BLaER1 treated with 17β-estradiol and CSF1 and Interleukin-3, amounts not matched to agents 10 nM and 100 nM (cell line): Measurements from ENCODE around the gene TYRP1.

ENCODE experiments used
- H3K27ac ChIP-seq, 11 experiments: shearing (Covaris generic); formaldehyde crosslinking; 2 replicates each; pipeline ENCODE4 v1.8.1; 2022
- H3K27me3 ChIP-seq, 11 experiments: shearing (Covaris generic); formaldehyde crosslinking; 2 replicates each; pipeline ENCODE4 v1.8.1; 2022
- H3K36me3 ChIP-seq, 11 experiments: shearing (Covaris generic); formaldehyde crosslinking; 2 replicates each; pipeline ENCODE4 v1.8.1; 2022
- H3K4me1 ChIP-seq, 10 experiments: shearing (Covaris generic); formaldehyde crosslinking; 2 replicates each; pipeline ENCODE4 v1.8.1; 2022
- H3K4me2 ChIP-seq, 11 experiments: shearing (Covaris generic); formaldehyde crosslinking; 2 replicates each; pipeline ENCODE4 v1.8.1; 2022
- H3K4me3 ChIP-seq, 10 experiments: shearing (Covaris generic); formaldehyde crosslinking; 2 replicates each; pipeline ENCODE4 v1.8.1; 2022
- H3K9ac ChIP-seq, 11 experiments: shearing (Covaris generic); formaldehyde crosslinking; 2 replicates each; pipeline ENCODE4 v1.8.1; 2022
- H3K9me3 ChIP-seq, 11 experiments: shearing (Covaris generic); formaldehyde crosslinking; replicated peaks in 1 of 11; 2 replicates each; pipeline ENCODE4 v1.8.1; 2022
- H4K20me1 ChIP-seq, 11 experiments: shearing (Covaris generic); formaldehyde crosslinking; 2 replicates each; pipeline ENCODE4 v1.8.1; 2022
- Cebpa-rat ChIP-seq, 11 experiments: shearing (Covaris generic); IDR thresholded peaks; 2 replicates each; pipeline ENCODE4 v1.8.1; 2022

TYRP1 gene

GRCh38 chr9:12702160-12702758 lies 9.1 kb downstream of the TYRP1 start:
- no peaks in the 10 kb centered on the region for H3K9me3 ChIP-seq
- H3K4me3 ChIP-seq = no peak overlapping the region
- H3K4me1 ChIP-seq = peaks cover 0 to 12% (median 2%) of the 10 kb centered on the region in 10 experiments; a peak in 8 of 20 replicates
- no peaks in the 10 kb centered on the region for H3K36me3 ChIP-seq
- H3K27ac ChIP-seq = no peak overlapping the region
- H3K27me3 ChIP-seq = no peaks in the 10 kb centered on the region
- no peak for TF ChIP-seq Cebpa-rat (IDR thresholded peaks at IDR 0.05)
- H3K4me2 ChIP-seq = no peak overlapping the region
- H4K20me1 ChIP-seq = no peaks in the 10 kb centered on the region
- H3K9ac ChIP-seq = no peak overlapping the region

- Histone ChIP-seq H3K9ac (no peak overlapping the region), H3K4me3 (no peak overlapping the region), H4K20me1 (no peaks in the 10 kb centered on the region)
Measured at GRCh38 chr9:12703996-12704395, 10.8 kb downstream of the TYRP1 start.

DNA sequence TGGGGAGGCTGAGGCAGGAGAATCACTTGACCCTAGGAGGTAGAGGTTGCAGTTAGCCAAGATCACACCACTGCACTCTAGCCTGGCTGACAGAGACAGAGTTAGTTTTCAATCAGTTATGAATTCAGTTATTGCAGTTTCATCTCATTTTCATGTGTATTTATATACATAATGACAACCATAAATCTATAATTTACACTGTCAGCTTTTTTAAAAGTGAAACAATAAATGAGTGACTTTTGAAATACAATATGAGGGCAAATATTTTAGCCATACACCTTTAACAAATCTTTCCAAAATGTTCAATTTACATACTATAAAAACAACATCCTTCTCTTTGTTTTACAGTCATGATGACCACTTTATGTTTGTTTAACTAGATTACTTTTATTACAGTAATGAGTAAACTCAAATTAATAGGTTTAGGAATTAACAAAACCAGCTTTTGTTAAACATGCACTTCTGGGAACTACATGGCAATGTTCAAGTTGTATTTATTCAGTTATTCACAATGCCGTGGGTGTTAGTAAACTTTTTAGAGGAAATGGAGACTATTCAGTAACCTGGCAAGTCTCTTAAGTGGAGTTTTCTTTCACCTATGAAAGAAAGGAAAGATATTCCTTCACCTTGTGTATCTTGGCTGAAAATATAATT lies 12.7 kb downstream of the TYRP1 start:
- Histone ChIP-seq H4K20me1 (no peaks in the 10 kb centered on the region), H3K36me3 (no peaks in the 10 kb centered on the region), H3K4me3 (no peak overlapping the region), H3K27me3 (no peaks in the 10 kb centered on the region), H3K4me1 (no peaks in the 10 kb centered on the region), H3K9me3 (no peaks in the 10 kb centered on the region), H3K27ac (no peak overlapping the region), H3K9ac (no peak overlapping the region), H3K4me2 (no peak overlapping the region)
- TF ChIP-seq Cebpa-rat (IDR thresholded peaks at IDR 0.05) = no peak

More at GRCh38 chr9:12703996-12704395, 10.8 kb downstream of the TYRP1 start:
- Histone ChIP-seq H3K27me3 (no peaks in the 10 kb centered on the region), H3K4me1 (no peaks in the 10 kb centered on the region), H3K36me3 (no peaks in the 10 kb centered on the region), H3K27ac (no peak overlapping the region), H3K9me3 (no peaks in the 10 kb centered on the region), H3K4me2 (no peak overlapping the region)
- TF ChIP-seq Cebpa-rat (IDR thresholded peaks at IDR 0.05) = no peak

- H3K36me3 ChIP-seq = no peaks in the 10 kb centered on the region
- H4K20me1 ChIP-seq = no peaks in the 10 kb centered on the region
- TF ChIP-seq Cebpa-rat (IDR thresholded peaks at IDR 0.05) = no peak
- H3K9me3 ChIP-seq = no peaks in the 10 kb centered on the region
- no peak overlapping the region for H3K27ac ChIP-seq
- H3K27me3 ChIP-seq = no peaks in the 10 kb centered on the region
- no peak overlapping the region for H3K4me2 ChIP-seq
- no peaks in the 10 kb centered on the region for H3K4me1 ChIP-seq
- H3K4me3 ChIP-seq = no peak overlapping the region
- H3K9ac ChIP-seq = no peak overlapping the region
Measured at GRCh38 chr9:12708562-12709298, 15.5 kb downstream of the TYRP1 start.

- Histone ChIP-seq H3K4me2 (no peak overlapping the region), H3K4me3 (no peak overlapping the region), H4K20me1 (no peaks in the 10 kb centered on the region), H3K27ac (no peak overlapping the region), H3K27me3 (no peaks in the 10 kb centered on the region), H3K9me3 (no peaks in the 10 kb centered on the region), H3K9ac (no peak overlapping the region), H3K4me1 (no peaks in the 10 kb centered on the region), H3K36me3 (no peaks in the 10 kb centered on the region)
- no peak for TF ChIP-seq Cebpa-rat (IDR thresholded peaks at IDR 0.05)
Measured at GRCh38 chr9:12712532-12712931, 19.3 kb downstream of the TYRP1 start.

DNA sequence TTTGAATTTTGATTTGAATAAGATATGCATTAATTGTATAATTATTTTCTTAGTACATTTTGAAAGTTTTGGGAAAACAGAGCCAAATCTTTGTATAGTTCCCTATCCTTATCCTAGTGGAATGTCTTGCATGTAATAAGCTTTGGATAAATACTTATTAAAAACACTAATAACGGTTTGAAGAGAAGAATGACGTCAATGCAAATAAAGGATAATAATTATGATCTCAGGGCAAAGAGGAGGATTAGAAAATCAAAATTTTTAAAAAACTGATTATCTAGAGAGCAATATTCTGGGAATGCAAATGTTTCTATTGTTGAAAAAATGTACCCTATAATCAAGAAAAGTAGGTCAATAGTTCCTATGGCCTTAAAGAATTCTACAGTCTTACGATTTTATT lies 22.1 kb downstream of the TYRP1 start:
- Histone ChIP-seq H3K27me3 (no peaks in the 10 kb centered on the region), H3K9me3 (no peaks in the 10 kb centered on the region), H3K4me2 (no peak overlapping the region), H3K4me3 (no peak overlapping the region), H4K20me1 (no peaks in the 10 kb centered on the region), H3K4me1 (no peaks in the 10 kb centered on the region), H3K9ac (no peak overlapping the region), H3K27ac (no peak overlapping the region), H3K36me3 (no peaks in the 10 kb centered on the region)
- TF ChIP-seq Cebpa-rat (IDR thresholded peaks at IDR 0.05) = no peak

DNA sequence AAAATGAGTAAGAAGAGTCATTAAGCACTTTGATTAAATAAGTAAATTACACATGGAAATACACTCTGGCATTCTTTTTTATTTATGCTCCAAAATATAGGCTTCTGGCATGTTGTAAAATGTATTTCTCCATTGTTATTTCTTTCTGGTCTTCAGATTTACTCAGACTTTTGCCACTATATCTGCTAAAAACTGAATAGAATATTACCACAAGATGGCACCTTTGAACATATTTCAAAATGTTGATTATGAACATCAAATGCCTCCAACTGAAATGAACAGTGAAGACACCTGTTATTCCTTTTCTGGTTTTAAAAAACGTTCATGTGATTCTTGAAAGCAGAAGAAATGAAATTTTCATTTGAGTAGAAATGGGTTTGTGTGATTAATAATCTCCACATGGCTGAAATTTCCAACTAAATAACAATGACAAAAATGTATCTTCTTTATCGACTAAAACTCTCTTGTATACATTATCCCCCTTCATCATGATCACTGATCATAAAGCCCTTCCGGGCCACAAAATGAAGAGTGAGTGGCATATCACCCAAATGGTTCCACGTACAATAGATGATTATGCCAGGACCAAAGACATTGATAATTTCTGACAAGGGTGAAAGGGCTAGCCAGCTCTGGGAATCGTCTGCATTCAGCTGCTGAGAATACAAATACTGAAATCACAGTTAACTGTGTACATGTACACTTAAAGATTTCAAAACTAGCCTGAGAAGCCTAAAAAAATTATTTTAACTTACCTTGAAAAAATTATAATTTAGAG lies 23.8 kb downstream of the TYRP1 start:
- Histone ChIP-seq H3K4me1 (no peaks in the 10 kb centered on the region), H3K4me3 (no peak overlapping the region), H3K4me2 (no peak overlapping the region), H4K20me1 (no peaks in the 10 kb centered on the region), H3K27me3 (no peaks in the 10 kb centered on the region), H3K36me3 (no peaks in the 10 kb centered on the region), H3K9me3 (no peaks in the 10 kb centered on the region), H3K9ac (no peak overlapping the region), H3K27ac (no peak overlapping the region)
- TF ChIP-seq Cebpa-rat (IDR thresholded peaks at IDR 0.05) = no peak

DNA sequence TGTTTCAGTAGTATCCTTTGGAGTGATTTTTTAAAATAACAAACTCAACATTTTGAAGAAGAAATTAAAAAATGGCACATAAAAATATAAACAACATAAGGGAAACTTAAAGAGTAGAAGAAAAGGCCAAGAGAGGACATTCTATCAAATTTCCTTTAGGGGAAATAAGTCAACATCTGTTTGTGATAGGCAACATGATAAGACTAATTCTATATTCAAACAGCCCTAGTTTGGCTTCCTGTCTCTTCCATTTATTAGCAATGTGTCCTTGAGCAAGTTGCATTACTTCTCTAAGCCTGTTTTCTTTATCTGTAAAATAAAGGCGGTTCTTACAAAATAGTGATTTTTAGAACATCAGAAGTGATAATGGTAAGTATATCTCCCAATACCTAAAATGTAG lies 24.7 kb downstream of the TYRP1 start:
- no peaks in the 10 kb centered on the region for H4K20me1 ChIP-seq
- no peak for TF ChIP-seq Cebpa-rat (IDR thresholded peaks at IDR 0.05)
- H3K27ac ChIP-seq = no peak overlapping the region
- H3K4me1 ChIP-seq = no peaks in the 10 kb centered on the region
- no peaks in the 10 kb centered on the region for H3K9me3 ChIP-seq
- no peak overlapping the region for H3K4me2 ChIP-seq
- no peaks in the 10 kb centered on the region for H3K27me3 ChIP-seq
- no peaks in the 10 kb centered on the region for H3K36me3 ChIP-seq
- no peak overlapping the region for H3K9ac ChIP-seq
- no peak overlapping the region for H3K4me3 ChIP-seq

DNA sequence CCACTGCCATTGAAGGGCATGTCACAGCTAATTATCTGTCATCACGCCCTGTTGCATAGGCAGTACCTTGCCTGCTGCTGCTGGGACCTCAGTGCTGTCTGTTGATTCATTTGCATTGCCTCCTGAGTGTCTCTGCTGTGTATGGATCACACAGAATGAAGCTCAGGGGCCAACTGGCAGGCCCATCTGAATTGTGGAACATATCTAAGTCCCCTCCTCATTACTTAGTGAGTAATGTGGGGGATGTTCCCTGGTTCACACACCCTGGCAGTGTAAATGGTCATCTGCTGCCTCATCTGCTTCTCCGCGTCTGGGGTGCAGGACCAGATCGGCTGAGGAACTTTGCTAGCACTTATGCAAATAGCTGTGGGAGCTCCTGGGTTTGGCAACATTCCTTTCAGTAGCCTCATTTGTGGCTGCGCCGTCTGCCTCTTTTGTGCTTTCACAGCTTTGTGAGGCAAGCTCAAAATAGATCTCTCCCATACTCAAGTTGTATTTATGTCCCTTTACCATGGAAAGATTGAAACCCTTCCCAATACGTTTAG lies 25.4 kb downstream of the TYRP1 start:
- no peaks in the 10 kb centered on the region for H3K9me3 ChIP-seq
- no peaks in the 10 kb centered on the region for H4K20me1 ChIP-seq
- no peak overlapping the region for H3K9ac ChIP-seq
- H3K4me2 ChIP-seq = no peak overlapping the region
- TF ChIP-seq Cebpa-rat (IDR thresholded peaks at IDR 0.05) = no peak
- no peaks in the 10 kb centered on the region for H3K36me3 ChIP-seq
- H3K4me3 ChIP-seq = no peak overlapping the region
- no peak overlapping the region for H3K27ac ChIP-seq
- no peaks in the 10 kb centered on the region for H3K4me1 ChIP-seq
- H3K27me3 ChIP-seq = no peaks in the 10 kb centered on the region
